ENCODE measurements around the gene ADARB2. TPM values are rescaled to one million over a fixed set of nuclear protein-coding genes. Genes with fewer than 3 reads are reported as not detected.

The ADARB2 gene
- total and polyA plus RNA-seq, 7 experiments from 2014 or later, result 0.05 to 13.6 (median 6.3) TPM; not detected in 3

- Histone ChIP-seq H3K27ac (ENCODE audit: low read depth, low read length) (no peak overlapping the region), H3K36me3 (ENCODE audit: control insufficient read depth in 2 of 3, insufficient read depth in 3 of 3, low read length in 3 of 3) (no peaks in the 10 kb centered on the region), H3K4me1 (ENCODE audit: control insufficient read depth in 2 of 2, insufficient read depth in 2 of 2, low read length in 2 of 2) (no peaks in the 10 kb centered on the region), H3K4me3 (ENCODE audit: low read length) (no peak overlapping the region), H3K9me3 (ENCODE audit: control insufficient read depth in 2 of 3, low read length in 3 of 3) (no peaks in the 10 kb centered on the region), H3K27me3 (ENCODE audit: control insufficient read depth in 2 of 2, insufficient read depth in 2 of 2, low read length in 2 of 2) (no peaks in the 10 kb centered on the region)
- no peaks in the 10 kb centered on the region for H3K36me3 Mint-ChIP-seq
- POLR2A ChIA-PET, result no interaction called here
- no peaks in the 10 kb centered on the region for H3K4me1 Mint-ChIP-seq
- H3K9me3 Mint-ChIP-seq, result peaks cover 0 to 2% (median 0%) of the 10 kb centered on the region in 11 donors
- DNase-seq, result no peak
- intact Hi-C loops (cut with micrococcal nuclease), result no loop called here
- H3K27me3 Mint-ChIP-seq, result peaks cover 0 to 11% (median 0%) of the 10 kb centered on the region in 5 donors
- no peak for ATAC-seq
- no peak overlapping the region for H3K27ac Mint-ChIP-seq
- no peak overlapping the region for H3K4me3 Mint-ChIP-seq
- CTCF ChIA-PET, result no interaction called here
These were observed 68.9 kb downstream of the ADARB2 start for GRCh38 chr10:1668399-1668798.

GRCh38 chr10:1667392-1667791, 69.9 kb downstream of the ADARB2 start:
- no peaks in the 10 kb centered on the region for H3K36me3 Mint-ChIP-seq
- peaks cover 0 to 2% (median 0%) of the 10 kb centered on the region in 11 donors for H3K9me3 Mint-ChIP-seq
- H3K27me3 Mint-ChIP-seq, result peaks cover 0 to 11% (median 0%) of the 10 kb centered on the region in 5 donors
- ATAC-seq, result no peak
- Histone ChIP-seq H3K27ac (ENCODE audit: low read depth, low read length) (no peak overlapping the region), H3K9me3 (ENCODE audit: control insufficient read depth in 2 of 3, low read length in 3 of 3) (no peaks in the 10 kb centered on the region), H3K4me3 (ENCODE audit: low read length) (no peak overlapping the region), H3K27me3 (ENCODE audit: control insufficient read depth in 2 of 2, insufficient read depth in 2 of 2, low read length in 2 of 2) (no peaks in the 10 kb centered on the region), H3K4me1 (ENCODE audit: control insufficient read depth in 2 of 2, insufficient read depth in 2 of 2, low read length in 2 of 2) (no peaks in the 10 kb centered on the region), H3K36me3 (ENCODE audit: control insufficient read depth in 2 of 3, insufficient read depth in 3 of 3, low read length in 3 of 3) (no peaks in the 10 kb centered on the region)
- H3K27ac Mint-ChIP-seq, result no peak overlapping the region
- ChIA-PET POLR2A (no interaction called here), CTCF (no interaction called here)
- no peaks in the 10 kb centered on the region for H3K4me1 Mint-ChIP-seq
- DNase-seq, result no peak
- intact Hi-C loops (cut with micrococcal nuclease), result no loop called here
- no peak overlapping the region for H3K4me3 Mint-ChIP-seq

GRCh38 chr10:1666147-1666546, 71.2 kb downstream of the ADARB2 start:
- H3K4me3 Mint-ChIP-seq, result no peak overlapping the region
- no peak for DNase-seq
- POLR2A ChIA-PET, result no interaction called here
- CTCF ChIA-PET, result interaction anchor here (0.6 kb wide), 1 partner anchor 571 kb away, joined by 3 read pairs; no protein-coding TSS in a partner anchor
- peaks cover under 1 to 11% (median 4%) of the 10 kb centered on the region in 5 donors for H3K27me3 Mint-ChIP-seq
- H3K27ac Mint-ChIP-seq, result no peak overlapping the region
- no peaks in the 10 kb centered on the region for H3K27me3 ChIP-seq (ENCODE audit: control insufficient read depth in 2 of 2, insufficient read depth in 2 of 2, low read length in 2 of 2)
- H3K27ac ChIP-seq (ENCODE audit: low read depth, low read length), result no peak overlapping the region
- H3K36me3 ChIP-seq (ENCODE audit: control insufficient read depth in 2 of 3, insufficient read depth in 3 of 3, low read length in 3 of 3), result no peaks in the 10 kb centered on the region
- no peaks in the 10 kb centered on the region for H3K9me3 ChIP-seq (ENCODE audit: control insufficient read depth in 2 of 3, low read length in 3 of 3)
- no peaks in the 10 kb centered on the region for H3K4me1 Mint-ChIP-seq
- no peak overlapping the region for H3K4me3 ChIP-seq (ENCODE audit: low read length)
- intact Hi-C loops (cut with micrococcal nuclease), result no loop called here
- H3K9me3 Mint-ChIP-seq, result no peaks in the 10 kb centered on the region
- no peaks in the 10 kb centered on the region for H3K36me3 Mint-ChIP-seq
- H3K4me1 ChIP-seq (ENCODE audit: control insufficient read depth in 2 of 2, insufficient read depth in 2 of 2, low read length in 2 of 2), result no peaks in the 10 kb centered on the region
- no peak for ATAC-seq

GRCh38 chr10:1665681-1666080, 71.6 kb downstream of the ADARB2 start:
- POLR2A ChIA-PET, result no interaction called here
- Histone ChIP-seq H3K36me3 (ENCODE audit: control insufficient read depth in 2 of 3, insufficient read depth in 3 of 3, low read length in 3 of 3) (no peaks in the 10 kb centered on the region), H3K27me3 (ENCODE audit: control insufficient read depth in 2 of 2, insufficient read depth in 2 of 2, low read length in 2 of 2) (no peaks in the 10 kb centered on the region), H3K9me3 (ENCODE audit: control insufficient read depth in 2 of 3, low read length in 3 of 3) (no peaks in the 10 kb centered on the region), H3K4me1 (ENCODE audit: control insufficient read depth in 2 of 2, insufficient read depth in 2 of 2, low read length in 2 of 2) (no peaks in the 10 kb centered on the region), H3K27ac (ENCODE audit: low read depth, low read length) (no peak overlapping the region), H3K4me3 (ENCODE audit: low read length) (no peak overlapping the region)
- ATAC-seq, result no peak
- Mint-ChIP-seq H3K9me3 (no peaks in the 10 kb centered on the region), H3K36me3 (no peaks in the 10 kb centered on the region), H3K4me1 (no peaks in the 10 kb centered on the region), H3K27ac (no peak overlapping the region), H3K27me3 (peaks cover 0 to 11% (median 9%) of the 10 kb centered on the region in 5 donors), H3K4me3 (no peak overlapping the region)
- intact Hi-C loops (cut with micrococcal nuclease), result no loop called here
- DNase-seq, result no peak
- CTCF ChIA-PET, result no interaction called here

GRCh38 chr10:1665021-1665661, 72.2 kb downstream of the ADARB2 start:
- Mint-ChIP-seq H3K9me3 (no peaks in the 10 kb centered on the region), H3K27ac (no peak overlapping the region), H3K4me1 (no peaks in the 10 kb centered on the region), H3K36me3 (no peaks in the 10 kb centered on the region), H3K27me3 (peaks cover 0 to 13% (median 10%) of the 10 kb centered on the region in 5 donors), H3K4me3 (no peak overlapping the region)
- Histone ChIP-seq H3K27ac (ENCODE audit: low read depth, low read length) (no peak overlapping the region), H3K4me3 (ENCODE audit: low read length) (no peak overlapping the region), H3K9me3 (ENCODE audit: control insufficient read depth in 2 of 3, low read length in 3 of 3) (no peaks in the 10 kb centered on the region), H3K27me3 (ENCODE audit: control insufficient read depth in 2 of 2, insufficient read depth in 2 of 2, low read length in 2 of 2) (no peaks in the 10 kb centered on the region), H3K36me3 (ENCODE audit: control insufficient read depth in 2 of 3, insufficient read depth in 3 of 3, low read length in 3 of 3) (no peaks in the 10 kb centered on the region), H3K4me1 (ENCODE audit: control insufficient read depth in 2 of 2, insufficient read depth in 2 of 2, low read length in 2 of 2) (no peaks in the 10 kb centered on the region)
- ChIA-PET POLR2A (no interaction called here), CTCF (no interaction called here)
- ATAC-seq (no peak), DNase-seq (no peak)
- intact Hi-C loops (cut with micrococcal nuclease), result no loop called here

- Mint-ChIP-seq H3K4me3 (no peak overlapping the region), H3K27me3 (peaks cover 0 to 13% (median 10%) of the 10 kb centered on the region in 5 donors), H3K9me3 (no peaks in the 10 kb centered on the region), H3K27ac (no peak overlapping the region), H3K4me1 (no peaks in the 10 kb centered on the region), H3K36me3 (no peaks in the 10 kb centered on the region)
- Histone ChIP-seq H3K4me3 (ENCODE audit: low read length) (no peak overlapping the region), H3K27me3 (ENCODE audit: control insufficient read depth in 2 of 2, insufficient read depth in 2 of 2, low read length in 2 of 2) (no peaks in the 10 kb centered on the region), H3K36me3 (ENCODE audit: control insufficient read depth in 2 of 3, insufficient read depth in 3 of 3, low read length in 3 of 3) (no peaks in the 10 kb centered on the region), H3K27ac (ENCODE audit: low read depth, low read length) (no peak overlapping the region), H3K9me3 (ENCODE audit: control insufficient read depth in 2 of 3, low read length in 3 of 3) (no peaks in the 10 kb centered on the region), H3K4me1 (ENCODE audit: control insufficient read depth in 2 of 2, insufficient read depth in 2 of 2, low read length in 2 of 2) (no peaks in the 10 kb centered on the region)
- intact Hi-C loops (cut with micrococcal nuclease), result no loop called here
- ChIA-PET POLR2A (no interaction called here), CTCF (no interaction called here)
- DNase-seq, result no peak
- no peak for ATAC-seq
These were observed 72.9 kb downstream of the ADARB2 start for GRCh38 chr10:1664333-1664964.

GRCh38 chr10:1663226-1663625, 74.1 kb downstream of the ADARB2 start:
- no peaks in the 10 kb centered on the region for H3K4me1 ChIP-seq (ENCODE audit: control insufficient read depth in 2 of 2, insufficient read depth in 2 of 2, low read length in 2 of 2)
- H3K36me3 Mint-ChIP-seq, result no peaks in the 10 kb centered on the region
- ChIA-PET POLR2A (no interaction called here), CTCF (no interaction called here)
- DNase-seq, result no peak
- H3K4me1 Mint-ChIP-seq, result peaks cover 0 to 2% (median 0%) of the 10 kb centered on the region in 7 donors
- intact Hi-C loops (cut with micrococcal nuclease), result no loop called here
- no peak overlapping the region for H3K27ac Mint-ChIP-seq
- H3K9me3 ChIP-seq (ENCODE audit: control insufficient read depth in 2 of 3, low read length in 3 of 3), result no peaks in the 10 kb centered on the region
- H3K4me3 Mint-ChIP-seq, result no peak overlapping the region
- peaks cover 5 to 17% (median 10%) of the 10 kb centered on the region in 5 donors for H3K27me3 Mint-ChIP-seq
- H3K9me3 Mint-ChIP-seq, result no peaks in the 10 kb centered on the region
- H3K27ac ChIP-seq (ENCODE audit: low read depth, low read length), result no peak overlapping the region
- no peak overlapping the region for H3K4me3 ChIP-seq (ENCODE audit: low read length)
- H3K27me3 ChIP-seq (ENCODE audit: control insufficient read depth in 2 of 2, insufficient read depth in 2 of 2, low read length in 2 of 2), result no peaks in the 10 kb centered on the region
- no peak for ATAC-seq
- no peaks in the 10 kb centered on the region for H3K36me3 ChIP-seq (ENCODE audit: control insufficient read depth in 2 of 3, insufficient read depth in 3 of 3, low read length in 3 of 3)

All from naive thymus-derived CD4-positive, alpha-beta T cell (primary cell).